ENCODE measurements around the gene PSMD1. TPM values are rescaled to one million over a fixed set of nuclear protein-coding genes. Genes with fewer than 3 reads are reported as not detected.

PSMD1 gene
- total RNA-seq, 1 donor from 2014 or later: 91.6 TPM

GRCh38 chr2:231182513-231182899 lies 125.8 kb downstream of the PSMD1 start:
- peaks cover 2% of the 10 kb centered on the region for H3K27me3 Mint-ChIP-seq
- no peak overlapping the region for H3K4me3 Mint-ChIP-seq
- no peaks in the 10 kb centered on the region for H3K9me3 Mint-ChIP-seq
- H3K27ac Mint-ChIP-seq: no peak overlapping the region
- peaks cover 3% of the 10 kb centered on the region for H3K4me1 Mint-ChIP-seq (ENCODE audit: unreplicated experiment)
- TF ChIP-seq, protein P1, sequence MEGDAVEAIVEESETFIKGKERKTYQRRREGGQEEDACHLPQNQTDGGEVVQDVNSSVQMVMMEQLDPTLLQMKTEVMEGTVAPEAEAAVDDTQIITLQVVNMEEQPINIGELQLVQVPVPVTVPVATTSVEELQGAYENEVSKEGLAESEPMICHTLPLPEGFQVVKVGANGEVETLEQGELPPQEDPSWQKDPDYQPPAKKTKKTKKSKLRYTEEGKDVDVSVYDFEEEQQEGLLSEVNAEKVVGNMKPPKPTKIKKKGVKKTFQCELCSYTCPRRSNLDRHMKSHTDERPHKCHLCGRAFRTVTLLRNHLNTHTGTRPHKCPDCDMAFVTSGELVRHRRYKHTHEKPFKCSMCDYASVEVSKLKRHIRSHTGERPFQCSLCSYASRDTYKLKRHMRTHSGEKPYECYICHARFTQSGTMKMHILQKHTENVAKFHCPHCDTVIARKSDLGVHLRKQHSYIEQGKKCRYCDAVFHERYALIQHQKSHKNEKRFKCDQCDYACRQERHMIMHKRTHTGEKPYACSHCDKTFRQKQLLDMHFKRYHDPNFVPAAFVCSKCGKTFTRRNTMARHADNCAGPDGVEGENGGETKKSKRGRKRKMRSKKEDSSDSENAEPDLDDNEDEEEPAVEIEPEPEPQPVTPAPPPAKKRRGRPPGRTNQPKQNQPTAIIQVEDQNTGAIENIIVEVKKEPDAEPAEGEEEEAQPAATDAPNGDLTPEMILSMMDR (conservative IDR thresholded peaks at IDR 0.05): no peak
- DNase-seq (ENCODE audit: extremely low spot score, unreplicated experiment): no peak
- H3K36me3 Mint-ChIP-seq: peaks cover 8% of the 10 kb centered on the region

GRCh38 chr2:231183851-231184250 lies 127.2 kb downstream of the PSMD1 start:
- Mint-ChIP-seq H3K36me3 (peaks cover 7% of the 10 kb centered on the region), H3K4me1 (ENCODE audit: unreplicated experiment) (peaks cover 3% of the 10 kb centered on the region), H3K27me3 (peaks cover 10% of the 10 kb centered on the region), H3K27ac (no peak overlapping the region), H3K9me3 (no peaks in the 10 kb centered on the region), H3K4me3 (no peak overlapping the region)
- no peak for DNase-seq (ENCODE audit: extremely low spot score, unreplicated experiment)
- TF ChIP-seq, protein P1 (conservative IDR thresholded peaks at IDR 0.05): no peak

DNA sequence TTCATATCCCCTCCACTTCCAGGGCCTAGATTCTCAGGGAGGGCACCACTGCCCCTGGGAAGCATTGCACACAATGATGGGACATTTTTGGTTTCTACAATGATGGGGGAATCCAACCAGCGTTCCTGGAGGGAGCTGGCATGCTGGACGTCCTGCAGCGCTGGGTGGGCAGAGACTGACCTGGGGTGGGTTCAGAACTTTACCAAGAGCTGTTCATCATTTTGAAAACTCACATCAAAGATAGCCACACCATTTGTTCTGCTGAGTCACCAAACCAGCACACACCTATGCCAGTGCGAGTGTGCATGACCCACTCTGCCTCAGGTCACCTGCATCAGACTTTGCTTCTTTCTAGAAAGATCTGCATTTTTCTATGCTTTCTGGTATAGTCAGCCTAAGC lies 127.7 kb downstream of the PSMD1 start:
- H3K27ac Mint-ChIP-seq: no peak overlapping the region
- peaks cover 4% of the 10 kb centered on the region for H3K36me3 Mint-ChIP-seq
- H3K27me3 Mint-ChIP-seq: peaks cover 13% of the 10 kb centered on the region
- no peaks in the 10 kb centered on the region for H3K9me3 Mint-ChIP-seq
- no peak for DNase-seq (ENCODE audit: extremely low spot score, unreplicated experiment)
- peaks cover 3% of the 10 kb centered on the region for H3K4me1 Mint-ChIP-seq (ENCODE audit: unreplicated experiment)
- H3K4me3 Mint-ChIP-seq: no peak overlapping the region
- TF ChIP-seq, protein P1 (conservative IDR thresholded peaks at IDR 0.05): no peak

- no peaks in the 10 kb centered on the region for H3K9me3 Mint-ChIP-seq
- H3K36me3 Mint-ChIP-seq: peaks cover 4% of the 10 kb centered on the region
- no peak for DNase-seq (ENCODE audit: extremely low spot score, unreplicated experiment)
- H3K4me1 Mint-ChIP-seq (ENCODE audit: unreplicated experiment): peaks cover 3% of the 10 kb centered on the region
- H3K4me3 Mint-ChIP-seq: no peak overlapping the region
- H3K27ac Mint-ChIP-seq: no peak overlapping the region
- TF ChIP-seq, protein P1 (conservative IDR thresholded peaks at IDR 0.05): no peak
- peaks cover 18% of the 10 kb centered on the region for H3K27me3 Mint-ChIP-seq
These were observed 128.5 kb downstream of the PSMD1 start for GRCh38 chr2:231185050-231185725.

DNA sequence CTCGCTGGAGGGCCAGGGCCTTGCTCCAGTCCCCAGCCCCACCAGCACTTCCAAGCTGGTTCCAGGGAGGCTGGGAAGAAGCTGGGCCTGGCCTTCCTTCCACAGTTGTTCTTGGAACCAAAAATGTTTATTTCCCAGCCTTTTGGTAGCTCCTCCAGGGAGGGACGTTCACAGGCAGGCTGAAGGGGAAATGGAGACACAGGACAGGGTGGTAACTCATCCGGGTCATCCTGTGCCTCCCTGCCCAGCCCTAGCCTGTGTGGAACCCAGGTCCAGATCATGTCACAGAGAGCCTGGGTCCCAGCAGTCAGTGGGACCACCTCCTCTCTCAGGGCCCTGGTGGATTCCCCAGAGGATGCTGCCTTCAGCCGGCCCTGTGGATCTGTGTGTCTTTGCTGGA lies 129.2 kb downstream of the PSMD1 start:
- Mint-ChIP-seq H3K27ac (no peak overlapping the region), H3K9me3 (no peaks in the 10 kb centered on the region), H3K27me3 (peaks cover 23% of the 10 kb centered on the region), H3K36me3 (peaks cover 4% of the 10 kb centered on the region), H3K4me1 (ENCODE audit: unreplicated experiment) (peaks cover 3% of the 10 kb centered on the region), H3K4me3 (no peak overlapping the region)
- no peak for DNase-seq (ENCODE audit: extremely low spot score, unreplicated experiment)
- TF ChIP-seq, protein P1 (conservative IDR thresholded peaks at IDR 0.05): no peak
